LNCAP (cell line): ENCODE data around the gene PRKCZ.

ENCODE experiments used
- TF ChIP-seq, protein P1 (sequence below): fragments of 450-650 bp; IDR thresholded peaks from 2 replicates; pipeline ENCODE4 v1.5.1; 2017; ENCODE audit warnings: mild to moderate bottlenecking

The PRKCZ gene

DNA sequence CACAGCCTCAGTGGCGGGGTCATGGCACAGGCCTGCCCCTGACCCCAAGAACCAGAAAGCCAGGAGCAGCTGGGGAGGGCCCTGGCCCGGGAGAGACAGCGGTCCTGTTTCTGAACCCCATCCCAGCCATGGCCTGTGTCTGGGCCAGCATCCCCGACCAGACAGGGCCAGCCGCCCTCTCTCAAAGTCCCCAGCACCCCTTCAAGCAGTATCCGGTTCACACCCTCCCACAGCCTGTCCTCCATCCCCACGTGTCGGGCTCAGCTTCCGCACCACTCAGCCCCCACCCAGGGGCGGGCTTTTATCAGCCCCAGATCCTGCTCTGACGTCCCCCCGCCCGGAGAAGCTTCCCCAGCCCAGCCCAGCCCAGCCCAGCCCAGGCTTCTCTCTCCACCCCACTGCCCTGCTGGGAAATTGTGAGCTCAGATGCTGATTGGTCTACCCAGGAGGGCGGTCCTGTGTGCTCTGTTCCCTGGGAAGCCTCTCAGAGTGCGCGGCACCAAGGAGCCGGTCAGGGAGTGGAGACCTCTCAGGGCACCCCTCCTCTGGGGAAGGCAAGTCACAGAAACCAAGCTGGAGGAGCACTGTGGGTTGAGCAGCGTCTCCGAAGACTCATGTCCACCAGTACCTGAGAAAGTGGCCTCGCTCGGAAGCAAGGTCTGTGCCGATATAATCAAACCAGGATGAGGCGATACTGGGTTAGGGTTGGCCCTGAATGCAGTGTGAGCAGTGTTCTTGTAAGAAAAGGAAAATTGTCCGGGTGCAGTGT is 149.0 kb downstream of the PRKCZ start:
- TF ChIP-seq, protein P1, sequence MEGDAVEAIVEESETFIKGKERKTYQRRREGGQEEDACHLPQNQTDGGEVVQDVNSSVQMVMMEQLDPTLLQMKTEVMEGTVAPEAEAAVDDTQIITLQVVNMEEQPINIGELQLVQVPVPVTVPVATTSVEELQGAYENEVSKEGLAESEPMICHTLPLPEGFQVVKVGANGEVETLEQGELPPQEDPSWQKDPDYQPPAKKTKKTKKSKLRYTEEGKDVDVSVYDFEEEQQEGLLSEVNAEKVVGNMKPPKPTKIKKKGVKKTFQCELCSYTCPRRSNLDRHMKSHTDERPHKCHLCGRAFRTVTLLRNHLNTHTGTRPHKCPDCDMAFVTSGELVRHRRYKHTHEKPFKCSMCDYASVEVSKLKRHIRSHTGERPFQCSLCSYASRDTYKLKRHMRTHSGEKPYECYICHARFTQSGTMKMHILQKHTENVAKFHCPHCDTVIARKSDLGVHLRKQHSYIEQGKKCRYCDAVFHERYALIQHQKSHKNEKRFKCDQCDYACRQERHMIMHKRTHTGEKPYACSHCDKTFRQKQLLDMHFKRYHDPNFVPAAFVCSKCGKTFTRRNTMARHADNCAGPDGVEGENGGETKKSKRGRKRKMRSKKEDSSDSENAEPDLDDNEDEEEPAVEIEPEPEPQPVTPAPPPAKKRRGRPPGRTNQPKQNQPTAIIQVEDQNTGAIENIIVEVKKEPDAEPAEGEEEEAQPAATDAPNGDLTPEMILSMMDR = no peak

DNA sequence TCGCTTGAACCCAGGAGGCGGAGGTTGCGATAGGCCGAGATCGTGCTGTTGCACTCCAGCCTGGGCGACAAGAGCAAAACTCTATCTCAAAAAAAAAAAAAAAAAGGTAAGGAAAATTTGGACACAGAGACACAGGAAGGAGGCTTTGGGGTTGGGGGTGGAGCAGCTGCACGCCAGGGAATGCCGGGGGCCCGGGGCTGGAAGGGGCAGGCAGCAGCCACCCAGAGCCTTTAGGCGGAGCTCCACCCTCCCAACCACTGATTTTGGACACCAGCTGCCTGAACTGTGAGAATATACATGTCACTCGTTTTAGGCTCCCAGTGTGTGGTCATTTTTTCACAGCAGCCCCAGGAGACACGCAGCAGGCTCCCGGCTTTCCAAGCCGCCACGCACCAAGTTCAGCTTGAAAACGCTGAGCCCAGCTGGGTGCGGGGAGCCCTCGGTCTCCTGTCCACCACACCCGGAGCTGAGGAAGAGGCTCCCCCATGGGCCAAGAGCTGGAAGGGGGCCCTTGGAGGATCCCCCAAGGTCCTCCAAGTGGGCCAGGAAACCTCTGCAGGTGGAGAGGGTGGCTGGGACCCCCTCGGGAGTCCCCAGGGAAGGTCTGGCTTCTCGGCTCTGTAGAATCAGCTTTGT is 150.2 kb downstream of the PRKCZ start:
- TF ChIP-seq, protein P1 = no peak

DNA sequence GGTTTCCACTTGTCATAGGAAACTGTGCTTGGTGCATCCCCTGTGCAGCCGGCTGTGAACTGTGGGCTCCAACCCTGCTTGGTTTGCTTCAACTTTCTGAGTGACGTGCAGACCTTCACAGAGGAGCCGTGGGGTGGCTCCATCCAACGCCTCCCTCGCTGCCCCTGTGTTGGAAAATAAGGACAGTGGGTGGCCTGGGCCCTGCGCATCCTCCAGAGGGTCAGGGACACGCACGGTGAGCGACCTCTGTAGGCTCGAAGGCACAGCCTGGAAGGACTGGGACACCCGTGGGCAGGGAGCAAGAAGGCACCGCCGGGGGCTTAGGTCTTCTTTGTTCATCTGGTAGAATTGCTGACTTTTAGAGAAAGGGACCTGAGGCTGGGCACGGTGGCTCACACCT is 150.9 kb downstream of the PRKCZ start:
- TF ChIP-seq, protein P1 = no peak

DNA sequence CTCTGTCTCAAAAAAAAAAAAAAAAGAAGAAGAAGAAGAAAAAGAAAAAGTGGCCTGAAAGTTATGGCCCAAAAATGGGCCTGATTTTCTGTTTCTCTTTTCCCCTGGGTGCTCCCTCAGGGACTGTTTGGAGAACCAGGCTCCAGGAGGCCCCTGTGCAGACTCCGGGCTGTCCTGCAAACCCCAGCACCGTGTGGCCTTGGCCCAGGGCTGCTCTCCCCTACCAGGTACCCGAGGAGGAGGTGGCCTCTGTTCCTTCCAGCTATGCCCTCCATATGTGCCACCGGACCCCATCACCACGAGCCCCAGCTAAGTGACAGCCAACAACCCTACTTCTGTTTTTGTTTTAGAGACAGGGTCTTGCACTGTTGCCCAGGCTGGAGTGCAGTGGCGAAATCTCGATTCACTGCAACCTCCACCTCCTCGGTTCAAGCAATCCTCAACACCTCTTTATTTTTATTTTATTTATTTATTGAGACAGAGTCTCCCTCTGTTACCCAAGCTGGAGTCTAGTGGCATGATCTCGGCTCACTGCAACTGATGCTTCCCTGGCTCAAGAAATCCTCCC is 151.9 kb downstream of the PRKCZ start:
- TF ChIP-seq, protein P1 = no peak

DNA sequence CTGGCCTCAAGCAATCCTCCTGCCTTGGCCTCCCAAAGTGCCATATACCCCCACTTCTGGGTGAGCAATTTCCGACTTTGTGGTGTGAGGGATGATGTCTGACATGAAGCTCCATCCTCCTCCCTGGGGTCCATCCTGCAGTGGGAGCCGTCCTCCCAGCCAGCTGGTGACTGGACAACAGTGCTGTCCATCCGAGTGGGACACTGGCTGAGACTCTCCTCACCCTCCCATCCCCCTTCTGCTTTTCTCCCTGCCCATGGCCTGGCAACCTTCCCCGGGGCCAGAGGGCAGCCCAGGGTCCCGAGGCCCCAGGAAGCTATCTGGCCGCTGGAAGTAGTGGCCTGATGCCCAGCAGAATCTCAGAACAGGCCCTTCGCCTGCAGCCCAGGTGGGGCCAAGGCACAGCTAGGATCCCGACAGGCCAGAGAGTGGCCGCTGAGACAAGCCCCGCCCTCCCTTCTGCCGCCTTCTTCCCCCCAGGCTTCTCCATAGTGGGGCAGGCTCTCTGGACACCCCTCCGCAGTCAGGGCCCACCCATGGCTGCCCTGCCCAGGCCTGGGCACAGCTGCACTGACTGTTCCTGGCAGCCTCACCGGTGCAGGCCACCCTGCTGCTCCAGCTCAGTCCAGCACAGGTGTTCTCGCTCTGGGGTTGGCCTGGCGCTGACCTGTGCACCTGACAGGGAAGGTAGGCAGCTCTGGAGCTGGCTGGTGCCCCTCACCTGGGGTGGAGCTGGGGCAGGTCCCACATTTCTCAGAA is 152.8 kb downstream of the PRKCZ start:
- TF ChIP-seq, protein P1 = no peak

DNA sequence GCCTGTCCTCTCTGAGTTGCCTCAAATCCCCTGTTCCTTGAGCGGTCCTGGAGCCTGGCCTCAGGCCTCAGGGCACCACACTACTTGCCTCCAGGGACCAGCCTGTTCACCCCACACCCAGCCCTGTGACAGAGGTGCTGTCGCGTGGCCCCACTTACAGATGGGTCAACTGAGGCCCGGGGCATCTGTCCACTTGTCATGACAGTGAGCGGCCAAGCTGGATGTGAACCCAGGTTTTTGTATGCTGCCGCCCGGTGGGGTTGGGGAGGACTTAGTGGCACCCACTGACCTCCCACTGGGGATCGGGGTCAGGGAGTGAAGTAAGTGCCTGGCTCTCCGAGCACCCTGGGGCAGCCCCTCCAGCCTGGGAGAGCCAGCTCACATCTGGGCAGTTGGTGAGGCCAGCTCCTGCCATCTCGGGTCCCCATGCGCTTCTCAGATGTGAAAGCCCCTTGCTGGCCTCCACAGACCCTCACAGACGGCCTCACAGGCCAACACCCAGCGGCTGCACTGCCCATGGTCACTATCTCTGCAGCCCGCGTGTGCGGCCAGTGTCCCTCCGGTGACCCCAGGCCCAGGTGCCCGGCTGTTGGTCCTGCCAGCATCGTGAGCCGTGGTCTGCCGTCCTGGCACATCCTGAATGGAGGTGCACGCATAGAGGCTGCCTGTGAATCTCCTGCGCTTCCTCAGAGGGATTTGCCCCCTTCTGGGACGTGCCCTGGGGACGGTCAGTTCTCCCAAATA is 153.6 kb downstream of the PRKCZ start:
- TF ChIP-seq, protein P1 = no peak
